Measurements from ENCODE around the gene FSD1L. TPM values are rescaled to one million over a fixed set of nuclear protein-coding genes. Genes with fewer than 3 reads are reported as not detected.

The FSD1L gene
- polyA plus RNA-seq, 2 of the 4 experiments (the other 2 are of a cell fraction): 3.2 to 8.5 TPM

DNA sequence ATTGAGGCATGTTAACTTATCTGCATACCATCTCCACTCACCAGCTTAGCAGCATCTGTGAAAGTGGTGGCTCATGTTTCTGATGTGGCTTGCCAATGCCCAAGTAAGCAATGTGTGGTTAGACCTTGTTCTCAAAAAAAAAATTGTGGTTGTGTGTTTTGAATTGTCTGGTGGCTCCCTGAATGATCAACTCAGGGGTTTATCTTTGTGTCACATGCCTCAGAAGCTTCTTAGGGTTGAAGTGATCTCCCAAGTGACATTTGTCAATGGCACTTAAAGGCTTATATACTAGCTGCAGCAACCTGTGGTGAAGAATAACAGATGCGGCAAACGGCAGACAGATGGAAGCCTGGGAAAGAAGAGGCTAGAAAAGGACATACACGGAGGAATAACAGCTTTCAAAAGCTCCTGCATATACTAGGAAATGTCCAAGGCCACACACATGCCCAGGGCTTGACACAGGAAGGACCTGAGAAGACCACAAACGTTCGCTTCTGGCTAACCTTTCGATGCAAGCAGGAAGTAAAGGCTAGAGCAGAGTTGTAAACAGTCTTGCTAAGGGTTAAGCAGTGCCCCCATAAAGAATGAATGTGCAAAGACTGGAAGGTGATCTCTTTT is 42.2 kb upstream of the FSD1L start:
- DNase-seq (ENCODE audit: low read depth in 1 of 2, low spot score in 1 of 2) (no peak), ATAC-seq (no peak), FAIRE-seq (no peak)
- CTCF ChIA-PET: interaction anchor here (1.2 to 2.1 kb wide), 4 partner anchors 8 to 246 kb away, joined by 3 to 12 read pairs (median 4); no protein-coding TSS in a partner anchor
- TF ChIP-seq RFX5 (IDR thresholded peaks at IDR 0.05) (no peak), GATA3 (IDR thresholded peaks at IDR 0.05; ENCODE audit: borderline replicate concordance) (no peak), TP53 (CRISPR knock-in tag; IDR thresholded peaks at IDR 0.05) (no peak), FOXS1 (CRISPR knock-in tag; IDR thresholded peaks at IDR 0.05) (no peak), HDAC2 (IDR thresholded peaks at IDR 0.05) (no peak), EHMT2 (IDR thresholded peaks at IDR 0.05; ENCODE audit: low read depth) (no peak), CBX2 (IDR thresholded peaks at IDR 0.05; ENCODE audit: borderline replicate concordance, low read depth) (no peak), JUN (IDR thresholded peaks at IDR 0.05) (no peak), FOSL2 (IDR thresholded peaks at IDR 0.05) (no peak), FOSL2 (CRISPR knock-in tag; IDR thresholded peaks at IDR 0.05) (no peak), ESRRA (IDR thresholded peaks at IDR 0.05; ENCODE audit: borderline replicate concordance, low read length) (no peak)
- TF ChIP-seq, protein P1, sequence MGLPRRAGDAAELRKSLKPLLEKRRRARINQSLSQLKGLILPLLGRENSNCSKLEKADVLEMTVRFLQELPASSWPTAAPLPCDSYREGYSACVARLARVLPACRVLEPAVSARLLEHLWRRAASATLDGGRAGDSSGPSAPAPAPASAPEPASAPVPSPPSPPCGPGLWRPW (IDR thresholded peaks at IDR 0.05): no peak
- POLR2A ChIA-PET: no interaction called here
- no peaks in the 10 kb centered on the region for H3K4me1 ChIP-seq
- no peaks in the 10 kb centered on the region for H3K9me3 ChIP-seq
- H3K27ac ChIP-seq: no peak overlapping the region
- no peak overlapping the region for H3K4me2 ChIP-seq
- 69% methylated on average over 6 of the region's 6 CpGs for WGBS (ENCODE audit: missing lambda C conversion rate)
- no peak overlapping the region for H3K4me3 ChIP-seq

DNA sequence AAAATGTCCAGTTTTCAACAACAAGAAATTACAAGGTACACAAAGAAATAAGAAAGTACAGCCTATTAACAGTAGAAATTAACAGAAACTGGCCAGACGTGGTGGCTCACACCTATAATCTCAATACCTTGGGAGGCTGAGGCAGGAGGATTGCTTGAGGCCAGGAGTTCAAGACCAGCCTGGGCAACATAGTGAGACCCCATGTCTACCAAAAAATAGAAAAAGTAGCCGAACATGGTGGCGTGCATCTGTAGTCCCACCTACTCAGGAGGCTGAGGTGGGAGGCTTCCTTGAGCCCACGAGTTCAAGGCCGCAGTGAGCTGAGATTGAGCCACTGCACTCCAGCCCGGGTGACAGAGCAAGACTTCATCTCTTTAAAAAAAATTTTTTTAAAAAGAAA is 41.5 kb upstream of the FSD1L start:
- no peaks in the 10 kb centered on the region for H3K9me3 ChIP-seq
- DNase-seq (ENCODE audit: low read depth in 1 of 2, low spot score in 1 of 2): no peak
- POLR2A ChIA-PET: no interaction called here
- no peak for ATAC-seq
- no peak overlapping the region for H3K27ac ChIP-seq
- CTCF ChIA-PET: interaction anchor here (2.1 kb wide), 1 partner anchor 9 kb away, joined by 12 read pairs; no protein-coding TSS in a partner anchor
- TF ChIP-seq NPAS2 (CRISPR knock-in tag; IDR thresholded peaks at IDR 0.05; ENCODE audit: borderline replicate concordance): no peak
- TF ChIP-seq MYC (IDR thresholded peaks at IDR 0.05; ENCODE audit: borderline replicate concordance, low read length): no peak
- TF ChIP-seq HEYL (CRISPR knock-in tag; IDR thresholded peaks at IDR 0.05): no peak
- no peak for TF ChIP-seq NR3C1 (IDR thresholded peaks at IDR 0.05)
- TF ChIP-seq, protein P2, sequence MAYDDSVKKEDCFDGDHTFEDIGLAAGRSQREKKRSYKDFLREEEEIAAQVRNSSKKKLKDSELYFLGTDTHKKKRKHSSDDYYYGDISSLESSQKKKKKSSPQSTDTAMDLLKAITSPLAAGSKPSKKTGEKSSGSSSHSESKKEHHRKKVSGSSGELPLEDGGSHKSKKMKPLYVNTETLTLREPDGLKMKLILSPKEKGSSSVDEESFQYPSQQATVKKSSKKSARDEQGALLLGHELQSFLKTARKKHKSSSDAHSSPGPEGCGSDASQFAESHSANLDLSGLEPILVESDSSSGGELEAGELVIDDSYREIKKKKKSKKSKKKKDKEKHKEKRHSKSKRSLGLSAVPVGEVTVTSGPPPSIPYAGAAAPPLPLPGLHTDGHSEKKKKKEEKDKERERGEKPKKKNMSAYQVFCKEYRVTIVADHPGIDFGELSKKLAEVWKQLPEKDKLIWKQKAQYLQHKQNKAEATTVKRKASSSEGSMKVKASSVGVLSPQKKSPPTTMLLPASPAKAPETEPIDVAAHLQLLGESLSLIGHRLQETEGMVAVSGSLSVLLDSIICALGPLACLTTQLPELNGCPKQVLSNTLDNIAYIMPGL (CRISPR knock-in tag; IDR thresholded peaks at IDR 0.05; ENCODE audit: borderline replicate concordance): no peak
- TF ChIP-seq BHLHE40 (IDR thresholded peaks at IDR 0.05; ENCODE audit: low read depth, low read length): no peak
- TF ChIP-seq, protein P3, sequence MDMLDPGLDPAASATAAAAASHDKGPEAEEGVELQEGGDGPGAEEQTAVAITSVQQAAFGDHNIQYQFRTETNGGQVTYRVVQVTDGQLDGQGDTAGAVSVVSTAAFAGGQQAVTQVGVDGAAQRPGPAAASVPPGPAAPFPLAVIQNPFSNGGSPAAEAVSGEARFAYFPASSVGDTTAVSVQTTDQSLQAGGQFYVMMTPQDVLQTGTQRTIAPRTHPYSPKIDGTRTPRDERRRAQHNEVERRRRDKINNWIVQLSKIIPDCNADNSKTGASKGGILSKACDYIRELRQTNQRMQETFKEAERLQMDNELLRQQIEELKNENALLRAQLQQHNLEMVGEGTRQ (IDR thresholded peaks at IDR 0.05): no peak
- TF ChIP-seq ZSCAN20 (CRISPR knock-in tag; IDR thresholded peaks at IDR 0.05): no peak
- no peak for TF ChIP-seq NFE2L2 (conservative IDR thresholded peaks at IDR 0.05; ENCODE audit: low read length)
- no peak for TF ChIP-seq POLR2AphosphoS2 (conservative IDR thresholded peaks at IDR 0.05; ENCODE audit: low read length)
- TF ChIP-seq, protein P4, sequence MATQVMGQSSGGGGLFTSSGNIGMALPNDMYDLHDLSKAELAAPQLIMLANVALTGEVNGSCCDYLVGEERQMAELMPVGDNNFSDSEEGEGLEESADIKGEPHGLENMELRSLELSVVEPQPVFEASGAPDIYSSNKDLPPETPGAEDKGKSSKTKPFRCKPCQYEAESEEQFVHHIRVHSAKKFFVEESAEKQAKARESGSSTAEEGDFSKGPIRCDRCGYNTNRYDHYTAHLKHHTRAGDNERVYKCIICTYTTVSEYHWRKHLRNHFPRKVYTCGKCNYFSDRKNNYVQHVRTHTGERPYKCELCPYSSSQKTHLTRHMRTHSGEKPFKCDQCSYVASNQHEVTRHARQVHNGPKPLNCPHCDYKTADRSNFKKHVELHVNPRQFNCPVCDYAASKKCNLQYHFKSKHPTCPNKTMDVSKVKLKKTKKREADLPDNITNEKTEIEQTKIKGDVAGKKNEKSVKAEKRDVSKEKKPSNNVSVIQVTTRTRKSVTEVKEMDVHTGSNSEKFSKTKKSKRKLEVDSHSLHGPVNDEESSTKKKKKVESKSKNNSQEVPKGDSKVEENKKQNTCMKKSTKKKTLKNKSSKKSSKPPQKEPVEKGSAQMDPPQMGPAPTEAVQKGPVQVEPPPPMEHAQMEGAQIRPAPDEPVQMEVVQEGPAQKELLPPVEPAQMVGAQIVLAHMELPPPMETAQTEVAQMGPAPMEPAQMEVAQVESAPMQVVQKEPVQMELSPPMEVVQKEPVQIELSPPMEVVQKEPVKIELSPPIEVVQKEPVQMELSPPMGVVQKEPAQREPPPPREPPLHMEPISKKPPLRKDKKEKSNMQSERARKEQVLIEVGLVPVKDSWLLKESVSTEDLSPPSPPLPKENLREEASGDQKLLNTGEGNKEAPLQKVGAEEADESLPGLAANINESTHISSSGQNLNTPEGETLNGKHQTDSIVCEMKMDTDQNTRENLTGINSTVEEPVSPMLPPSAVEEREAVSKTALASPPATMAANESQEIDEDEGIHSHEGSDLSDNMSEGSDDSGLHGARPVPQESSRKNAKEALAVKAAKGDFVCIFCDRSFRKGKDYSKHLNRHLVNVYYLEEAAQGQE (IDR thresholded peaks at IDR 0.05): no peak
- no peak for TF ChIP-seq MAFK (IDR thresholded peaks at IDR 0.05; ENCODE audit: partially characterized antibody)
- no peak for TF ChIP-seq KDM5A (IDR thresholded peaks at IDR 0.05)
- no peak for TF ChIP-seq HOXB13 (CRISPR knock-in tag; IDR thresholded peaks at IDR 0.05; ENCODE audit: low read depth)
- no peak for TF ChIP-seq ZFP36 (IDR thresholded peaks at IDR 0.05; ENCODE audit: borderline replicate concordance, partially characterized antibody)
- no peak for TF ChIP-seq KDM1A (IDR thresholded peaks at IDR 0.05; ENCODE audit: low read depth)
- TF ChIP-seq RARB (CRISPR knock-in tag; IDR thresholded peaks at IDR 0.05): no peak
- FAIRE-seq: no peak
- H3K4me2 ChIP-seq: no peak overlapping the region
- WGBS (ENCODE audit: missing lambda C conversion rate): 76% methylated on average over 6 of the region's 6 CpGs
- H3K4me1 ChIP-seq: no peaks in the 10 kb centered on the region
- H3K4me3 ChIP-seq: no peak overlapping the region
